Central memory CD4-positive, alpha-beta T cell (primary cell): Measurements from ENCODE around the gene RASL11A.
"Not testable (repeated sequence)": the region's sequence is repeated elsewhere in the genome, so short reads cannot be mapped to it uniquely, and the experiment has no call there.

ENCODE experiments used
- DNase-seq: peaks from one replicate; pipeline ENCODE4 v3.0.0; 2022
- total RNA-seq, 3 experiments: gene quantifications; one replicate each; lab custom pipeline; 2026; lab: John Stamatoyannopoulos, UW

Gene RASL11A, protein sequence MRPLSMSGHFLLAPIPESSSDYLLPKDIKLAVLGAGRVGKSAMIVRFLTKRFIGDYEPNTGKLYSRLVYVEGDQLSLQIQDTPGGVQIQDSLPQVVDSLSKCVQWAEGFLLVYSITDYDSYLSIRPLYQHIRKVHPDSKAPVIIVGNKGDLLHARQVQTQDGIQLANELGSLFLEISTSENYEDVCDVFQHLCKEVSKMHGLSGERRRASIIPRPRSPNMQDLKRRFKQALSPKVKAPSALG
- 0.65 to 5.2 (median 1.7) reads per million in 3 experiments for total RNA-seq

DNA sequence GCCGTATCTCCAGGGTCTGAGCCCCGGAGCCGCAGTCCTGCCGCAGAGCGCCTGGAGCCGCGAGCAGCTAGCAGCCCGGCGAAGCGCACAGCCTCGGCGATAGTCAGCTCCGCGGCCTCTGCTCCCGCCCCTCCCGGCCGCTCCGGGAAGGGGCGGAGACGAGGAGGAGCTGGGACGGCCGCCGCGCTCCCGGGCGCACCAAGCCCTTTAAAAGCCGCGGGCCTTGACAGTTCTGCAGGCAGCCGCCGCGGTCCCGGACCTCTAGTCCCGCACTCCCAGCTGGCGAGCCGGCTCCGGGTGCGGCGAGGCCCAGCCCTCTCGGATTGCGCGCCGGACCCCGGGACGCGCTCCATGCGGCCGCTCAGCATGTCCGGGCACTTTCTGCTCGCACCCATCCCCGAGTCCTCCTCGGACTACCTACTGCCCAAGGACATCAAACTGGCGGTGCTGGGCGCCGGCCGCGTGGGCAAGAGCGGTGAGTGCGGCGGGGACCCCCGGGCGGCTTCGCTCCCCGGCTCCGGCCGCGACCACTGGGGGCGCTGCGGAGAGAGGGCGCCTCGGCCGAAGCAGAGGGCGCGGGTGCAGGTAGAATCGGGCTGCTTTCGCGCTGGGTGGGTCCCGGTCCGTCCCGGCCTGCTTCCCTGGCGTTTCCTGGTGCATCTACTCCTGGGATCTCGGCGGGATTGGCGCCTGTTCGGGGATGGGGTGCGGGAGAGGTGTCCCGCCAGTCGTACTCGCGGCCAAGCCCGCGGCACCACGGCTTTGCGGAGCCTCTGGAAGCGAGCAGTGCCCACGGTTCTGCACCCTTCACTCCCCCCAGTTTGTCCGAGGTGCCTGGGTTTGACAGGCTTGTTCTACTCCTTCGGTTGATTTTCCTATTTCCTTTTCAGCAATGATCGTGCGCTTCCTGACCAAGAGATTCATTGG is at the start of gene RASL11A:
Gene RASL11A (plus strand): TSS at position 237 of the 927 bp plus-strand sequence. CDS start 115 bp downstream, at position 352.
- DNase-seq, result peak; percentile 61

DNA sequence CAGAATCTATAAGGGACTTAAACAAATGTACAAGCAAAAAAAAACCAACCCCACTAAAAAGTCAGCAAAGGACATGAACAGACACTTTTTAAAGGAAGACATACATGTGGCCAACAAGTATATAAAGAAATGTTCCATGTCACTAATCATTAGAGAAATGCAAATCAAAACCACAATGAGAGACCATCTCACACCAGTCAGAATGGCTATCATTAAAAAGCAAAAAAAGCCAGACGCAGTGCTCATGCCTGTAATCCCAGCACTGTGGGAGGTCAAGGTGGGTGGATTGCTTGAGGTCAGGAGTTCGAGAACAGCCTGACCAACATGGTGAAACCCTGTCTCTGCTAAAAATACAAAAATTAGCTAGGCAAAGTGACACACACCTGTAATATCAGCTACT is 48.5 kb upstream of the RASL11A start:
- DNase-seq, result not testable (repeated sequence)

DNA sequence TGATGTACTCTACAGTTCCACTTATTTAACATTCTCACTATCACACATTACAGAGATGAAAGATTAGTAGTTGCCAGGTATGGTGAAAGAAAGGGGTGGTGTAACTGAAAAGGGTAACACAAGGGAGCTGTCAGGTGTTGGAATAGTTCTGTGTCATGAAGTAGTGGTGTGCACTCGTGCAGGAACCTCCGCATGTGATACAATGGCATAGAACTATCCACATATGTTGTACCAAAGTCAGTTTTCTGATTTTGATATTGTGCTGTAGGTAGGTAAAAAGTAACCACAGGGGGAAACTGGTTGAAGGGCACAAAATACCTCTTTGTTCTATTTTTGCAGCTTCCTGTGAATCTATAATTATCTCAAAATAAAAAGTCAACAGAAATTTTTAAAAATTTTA is 43.6 kb upstream of the RASL11A start:
- DNase-seq, result no peak

DNA sequence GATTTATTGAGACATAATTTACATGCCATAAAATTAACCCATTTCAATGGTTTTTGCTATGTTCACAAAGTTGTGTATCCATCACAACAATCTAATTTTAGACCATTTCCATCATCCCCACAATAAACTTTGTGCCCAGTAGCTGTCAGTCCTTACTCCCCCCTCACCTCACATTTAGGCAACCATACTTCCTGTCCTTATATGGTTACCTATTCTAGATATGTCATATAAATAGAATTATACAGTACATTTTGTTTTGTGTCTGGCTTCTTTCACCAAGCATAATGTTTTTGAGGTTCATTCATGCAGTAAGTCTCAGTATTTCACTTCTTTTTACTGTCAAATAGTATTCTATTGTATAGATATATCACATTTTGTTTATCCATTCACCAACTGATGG is 42.5 kb upstream of the RASL11A start:
- DNase-seq, result no peak

DNA sequence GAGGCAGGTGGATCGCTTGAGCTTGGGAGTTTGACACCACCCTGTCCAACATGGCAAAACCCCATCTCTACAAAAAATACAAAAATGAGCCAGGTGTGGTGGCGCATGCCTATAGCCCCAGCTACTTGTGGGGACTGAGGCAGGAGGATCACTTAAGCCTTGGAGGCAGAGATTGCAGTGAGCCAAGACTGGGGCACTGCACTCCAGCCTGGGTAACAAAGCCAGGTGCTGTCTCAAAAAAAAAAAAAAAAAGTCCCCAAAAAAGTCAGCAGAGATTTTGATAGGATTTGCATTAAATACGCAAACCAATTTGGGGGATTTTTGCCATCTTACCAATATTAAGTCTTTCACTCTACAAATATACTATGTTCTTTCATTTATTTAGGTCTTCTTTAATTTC is 41.0 kb upstream of the RASL11A start:
- no peak for DNase-seq

DNA sequence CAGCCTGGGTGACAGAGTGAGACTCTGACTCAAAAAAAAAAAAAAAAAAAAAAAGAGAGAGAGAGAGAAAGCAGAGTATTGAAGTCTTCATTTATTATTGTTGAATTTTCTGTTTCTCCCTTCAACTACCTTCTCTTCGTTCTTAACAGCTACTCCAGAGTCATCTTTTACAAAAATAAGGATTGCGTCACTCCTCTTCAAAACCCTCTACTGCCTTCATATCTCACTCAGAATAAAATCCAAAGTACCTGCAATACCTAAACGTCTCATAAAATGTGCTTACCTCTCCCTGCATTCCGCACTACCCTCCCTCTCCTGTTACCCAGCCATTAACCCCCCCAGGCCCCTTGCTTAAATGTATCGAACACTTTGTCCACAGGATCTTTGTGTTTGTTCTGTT is 36.7 kb upstream of the RASL11A start:
- DNase-seq, result no peak

DNA sequence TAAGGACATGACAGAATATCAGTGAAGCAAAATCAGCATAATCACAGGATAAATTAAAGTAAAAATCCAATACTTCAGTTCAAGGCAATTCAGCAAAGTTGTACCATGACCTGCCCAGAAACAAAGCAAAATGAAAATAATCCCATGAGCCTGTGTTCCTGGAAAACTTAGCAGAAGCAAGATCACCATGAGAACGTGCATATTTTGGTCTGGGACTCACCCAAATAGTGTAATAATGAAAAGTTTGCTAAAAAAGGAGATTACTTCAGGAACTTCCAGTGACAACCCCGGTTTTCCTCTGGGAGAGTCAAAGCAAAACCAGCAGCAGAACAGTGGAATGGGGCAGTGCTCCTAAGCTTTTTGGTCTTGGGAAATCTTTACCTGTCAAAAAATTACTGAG is 34.2 kb upstream of the RASL11A start:
- DNase-seq, result no peak

DNA sequence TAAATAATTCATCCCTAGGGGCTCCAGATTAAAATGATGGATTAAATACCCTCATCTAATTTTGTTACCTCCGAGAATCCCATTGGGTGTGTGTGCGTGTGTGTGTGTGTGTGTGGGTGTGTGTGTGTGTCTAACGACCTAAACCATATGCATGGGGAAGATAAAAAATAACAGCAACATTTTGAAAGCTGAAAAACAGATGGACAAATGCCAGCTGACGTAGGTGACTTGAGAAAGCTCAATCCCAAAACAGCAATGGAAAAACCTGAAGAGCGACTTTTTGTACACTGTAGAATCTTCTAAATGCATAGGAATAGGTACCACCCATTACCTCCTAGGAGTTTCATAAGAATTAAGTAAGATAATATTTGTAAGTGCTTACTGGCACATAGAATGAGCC is 27.9 kb upstream of the RASL11A start:
- no peak for DNase-seq

DNA sequence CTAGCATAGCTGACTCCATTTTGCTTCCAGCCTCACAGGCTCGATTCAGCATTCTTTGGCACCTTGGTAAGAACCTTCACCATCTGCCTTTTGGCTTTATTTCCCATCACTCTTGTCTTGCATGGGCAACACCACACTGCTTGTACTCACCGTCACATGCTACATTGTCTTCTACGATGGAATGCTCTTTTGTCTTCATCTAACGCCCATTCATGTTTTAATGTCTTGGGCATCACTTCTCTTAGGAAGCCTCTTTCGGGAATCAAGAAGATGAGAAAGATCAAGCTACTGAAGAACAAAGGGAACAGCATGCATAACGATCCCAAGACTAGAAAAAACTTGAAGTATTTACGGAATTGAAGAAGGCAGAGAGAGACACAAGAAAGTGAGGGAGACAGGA is 25.0 kb upstream of the RASL11A start:
- no peak for DNase-seq

DNA sequence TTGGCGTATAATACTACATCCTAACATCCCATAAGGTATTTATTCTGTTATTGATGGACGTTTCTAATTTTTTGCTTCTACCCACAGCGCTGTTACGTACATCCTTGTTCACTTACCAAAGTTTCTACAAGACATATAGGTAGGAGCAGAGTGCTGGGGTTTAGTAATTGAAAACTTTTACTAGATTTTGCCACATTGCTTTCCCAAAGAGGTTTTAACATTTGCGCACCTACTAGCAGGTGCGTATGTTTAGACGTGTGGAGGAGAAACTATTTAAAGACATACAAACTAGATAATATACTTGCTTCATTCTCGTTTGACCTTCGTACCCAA is 19.8 kb upstream of the RASL11A start:
- no peak for DNase-seq

DNA sequence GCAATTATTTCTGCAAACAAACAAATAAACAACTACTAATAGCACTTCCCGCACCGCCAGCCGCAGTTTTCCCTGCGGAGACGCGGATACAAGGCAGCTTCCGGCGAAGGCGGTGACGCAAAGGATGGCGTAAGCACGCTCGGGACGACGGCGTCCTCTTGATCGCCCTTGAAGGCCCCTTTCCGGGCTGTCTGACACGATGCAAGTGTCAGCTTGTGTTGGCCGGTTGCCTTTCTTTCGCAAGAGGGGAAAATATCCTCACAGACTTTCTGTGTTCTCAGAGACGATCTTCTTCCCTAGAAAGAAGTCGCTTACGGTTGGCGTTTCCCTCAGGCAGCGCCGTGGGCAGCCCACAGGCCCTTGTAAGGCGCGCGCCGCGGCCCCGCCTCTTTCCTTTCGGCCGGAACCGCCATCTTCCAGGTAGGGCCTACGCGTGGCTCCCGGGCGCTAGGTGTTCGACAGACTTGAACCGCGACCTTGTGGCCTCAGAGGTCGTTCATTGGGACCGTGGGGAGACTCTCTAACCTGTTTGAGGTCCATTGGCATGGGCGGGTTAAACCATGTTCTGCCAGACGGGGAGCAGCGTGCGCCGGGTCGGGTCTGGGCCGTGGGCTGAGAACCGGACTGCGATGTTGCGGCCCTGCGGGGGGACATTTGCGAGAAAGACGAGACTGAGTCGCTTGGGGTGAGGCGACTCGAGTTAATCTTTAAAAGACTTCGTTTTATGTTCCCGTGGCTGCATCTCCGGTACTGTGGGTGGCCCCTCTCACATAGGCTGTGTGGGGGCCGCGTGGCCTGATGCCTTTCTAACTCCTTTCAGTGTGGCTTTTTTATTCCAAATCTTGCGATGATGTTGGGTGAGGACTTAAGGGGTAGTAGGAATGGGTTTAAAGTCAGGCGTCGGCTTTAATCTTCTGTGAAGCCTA is 19.2 kb upstream of the RASL11A start, which contains the start of gene RPL21:
Gene RPL21 (plus strand): TSS at position 393 of the 926 bp plus-strand sequence. CDS start 2,219 bp downstream, outside the sequence.
- peak; percentile 92 for DNase-seq

DNA sequence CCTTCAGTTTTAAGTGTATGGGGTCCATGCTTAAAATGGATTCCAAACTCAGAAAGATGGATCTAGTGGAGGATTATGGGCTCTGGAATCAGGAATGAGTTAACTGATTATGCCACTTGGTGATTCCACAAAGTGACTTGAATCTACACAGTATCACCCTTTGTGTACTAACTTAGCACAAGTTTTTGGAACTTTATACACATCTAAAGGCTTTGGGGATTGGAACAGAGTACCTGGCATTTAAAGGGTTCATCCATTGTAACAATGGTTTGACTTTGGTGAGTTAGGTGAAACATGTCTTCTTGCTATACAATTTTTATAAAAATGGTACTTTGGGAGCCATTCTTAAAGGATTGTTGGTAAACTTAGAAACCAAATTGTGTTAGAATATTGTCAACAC is 18.2 kb upstream of the RASL11A start:
- DNase-seq, result no peak

DNA sequence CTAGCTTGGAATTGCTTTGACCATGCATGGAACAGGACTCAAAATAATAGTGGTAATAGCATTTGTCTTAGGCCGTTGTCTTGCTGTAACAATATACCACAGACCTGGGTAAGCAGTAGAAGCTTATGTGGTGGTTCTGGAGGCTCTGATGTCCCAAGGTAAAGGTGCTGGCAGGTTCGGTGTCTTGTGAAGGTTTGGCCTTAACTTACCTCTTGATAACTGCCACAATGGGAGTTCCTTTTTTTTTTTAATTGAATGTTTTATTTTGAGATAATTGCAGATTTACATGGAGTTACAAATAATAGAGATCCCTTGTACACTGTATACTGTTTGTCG is 13.4 kb upstream of the RASL11A start:
- no peak for DNase-seq

DNA sequence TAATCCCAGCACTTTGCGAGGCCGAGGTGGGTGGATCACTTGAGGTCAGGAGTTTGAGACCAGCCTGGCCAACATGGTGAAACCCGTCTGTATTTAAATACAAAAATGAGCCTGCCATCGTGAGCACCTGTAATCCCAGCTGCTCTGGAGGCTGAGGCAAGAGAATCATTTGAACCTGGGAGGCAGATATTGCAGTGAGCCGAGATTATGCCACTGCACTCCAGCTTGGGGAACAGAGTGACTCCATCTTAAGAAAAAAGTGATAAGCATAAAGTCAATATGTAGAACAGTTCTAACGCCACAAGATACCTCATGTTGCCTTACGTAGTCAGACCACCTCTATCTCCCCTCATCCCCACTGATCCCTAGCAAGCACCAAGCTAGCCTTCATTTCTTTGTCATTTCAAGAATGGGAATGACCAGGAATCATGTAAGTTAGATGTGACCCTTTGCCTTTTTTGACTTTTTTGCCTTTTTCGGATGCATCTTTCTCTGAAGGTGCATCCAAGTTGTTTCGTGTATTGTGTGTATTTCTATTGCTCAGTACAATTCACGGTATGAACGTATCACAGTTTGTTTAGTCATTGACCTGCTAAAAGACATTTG is 12.9 kb upstream of the RASL11A start:
- no peak for DNase-seq

DNA sequence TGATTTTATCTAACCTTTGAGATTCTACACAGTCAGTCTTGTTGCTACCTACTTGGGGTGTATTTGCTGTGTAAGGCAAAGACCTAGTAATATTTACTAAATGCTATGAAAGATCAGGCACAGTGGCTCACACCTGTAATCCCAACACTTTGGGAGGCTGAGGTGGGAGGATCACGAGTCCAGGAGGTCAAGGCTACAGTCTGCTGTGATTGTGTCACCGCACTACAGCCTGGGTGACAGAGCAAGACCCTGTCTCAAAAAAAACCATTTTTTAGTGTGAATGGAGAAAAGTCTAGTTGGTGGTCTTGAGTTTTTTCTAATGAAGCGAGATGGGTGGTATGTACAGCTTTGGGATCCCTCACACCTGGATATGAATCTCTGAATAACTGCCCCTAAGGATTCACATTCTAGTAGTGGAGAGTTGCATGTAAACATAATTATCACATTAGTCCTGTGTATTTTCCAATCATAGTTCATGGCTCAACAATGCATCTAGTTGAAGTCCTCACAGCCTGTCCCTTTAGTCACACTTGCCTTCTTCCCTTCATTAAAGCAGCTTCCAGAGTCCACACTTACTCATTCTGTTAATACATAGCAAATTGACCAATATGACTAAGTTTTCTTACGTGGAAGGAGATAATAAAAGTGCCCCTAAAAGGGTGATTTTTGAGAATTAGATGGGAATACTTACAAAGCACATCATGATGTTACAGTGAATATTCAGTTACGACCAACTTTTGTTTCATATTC is 11.8 kb upstream of the RASL11A start:
- DNase-seq, result no peak

DNA sequence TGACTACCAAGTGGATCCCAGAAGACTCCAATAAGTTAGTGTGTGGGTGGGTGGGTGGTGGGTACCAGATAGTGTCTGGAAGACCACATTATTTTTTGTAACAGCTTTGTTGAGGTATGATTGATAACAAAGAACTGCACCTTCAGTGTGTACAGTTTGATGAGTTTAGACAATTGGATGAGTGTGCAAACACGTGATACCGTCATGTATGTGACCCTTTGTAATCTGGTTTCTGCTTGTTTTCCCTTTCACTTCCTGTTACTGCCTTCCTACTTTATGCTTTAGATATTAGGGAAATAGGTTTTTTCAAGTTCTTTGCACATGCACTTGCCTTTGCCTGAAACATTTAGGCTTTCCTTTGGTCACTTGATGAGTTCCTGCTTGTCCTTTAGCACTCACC is 10.8 kb upstream of the RASL11A start:
- DNase-seq, result no peak

DNA sequence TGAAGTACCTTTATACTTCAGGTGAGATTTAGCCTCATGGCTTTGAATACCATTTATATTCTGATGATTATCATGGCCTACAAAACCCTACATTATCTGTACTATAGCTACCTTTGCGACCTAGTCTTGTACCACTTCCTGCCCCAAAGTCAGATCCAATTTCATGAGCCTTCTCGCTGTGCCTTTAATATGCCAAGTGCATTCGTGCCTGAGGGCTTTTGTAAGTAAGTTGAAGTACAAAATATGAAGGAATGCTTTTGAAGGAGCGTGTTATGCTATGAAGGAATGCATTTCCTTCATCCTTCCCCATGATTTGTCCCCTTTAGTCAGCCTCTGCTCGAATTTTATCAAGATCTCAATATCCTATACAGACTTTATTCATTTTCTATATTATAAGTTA is 9.2 kb upstream of the RASL11A start:
- no peak for DNase-seq

DNA sequence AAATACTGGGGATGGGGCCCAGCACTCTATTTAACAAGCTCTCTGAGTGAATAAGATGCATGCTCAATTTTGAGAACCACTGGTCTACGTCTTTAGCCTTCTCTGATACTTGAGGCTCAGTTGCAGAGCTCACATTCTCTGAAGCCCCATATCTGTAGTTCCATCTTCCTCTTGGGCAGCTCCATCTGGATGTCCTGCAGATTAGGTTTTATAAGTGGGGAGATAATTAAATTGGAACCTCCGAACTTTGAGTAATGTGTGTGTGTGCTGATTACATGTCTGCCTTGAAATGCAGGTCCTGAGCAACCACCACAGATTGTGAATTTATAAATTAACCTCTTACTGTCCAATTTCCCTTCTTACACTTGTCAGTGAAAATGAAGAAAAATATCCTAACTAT is 7.2 kb upstream of the RASL11A start:
- no peak for DNase-seq

DNA sequence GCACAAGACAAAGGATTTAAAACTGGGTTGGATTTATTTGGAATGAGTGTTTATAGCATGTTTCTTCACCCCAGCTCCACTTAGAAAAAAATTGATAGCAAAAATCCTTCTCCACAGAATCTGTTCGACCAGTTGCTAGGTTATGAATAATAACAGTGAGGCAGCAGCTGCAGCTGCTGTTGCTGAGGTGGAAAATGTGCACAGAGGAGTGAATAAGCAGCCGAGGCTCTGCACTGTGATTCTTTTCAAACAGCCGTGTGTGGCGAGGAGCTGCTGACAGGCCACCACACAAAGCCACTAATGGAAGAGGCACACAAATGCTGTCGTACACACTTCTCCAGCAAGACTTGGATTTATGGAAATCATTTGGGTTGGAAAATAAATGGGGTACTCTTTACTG is 6.4 kb upstream of the RASL11A start:
- no peak for DNase-seq

DNA sequence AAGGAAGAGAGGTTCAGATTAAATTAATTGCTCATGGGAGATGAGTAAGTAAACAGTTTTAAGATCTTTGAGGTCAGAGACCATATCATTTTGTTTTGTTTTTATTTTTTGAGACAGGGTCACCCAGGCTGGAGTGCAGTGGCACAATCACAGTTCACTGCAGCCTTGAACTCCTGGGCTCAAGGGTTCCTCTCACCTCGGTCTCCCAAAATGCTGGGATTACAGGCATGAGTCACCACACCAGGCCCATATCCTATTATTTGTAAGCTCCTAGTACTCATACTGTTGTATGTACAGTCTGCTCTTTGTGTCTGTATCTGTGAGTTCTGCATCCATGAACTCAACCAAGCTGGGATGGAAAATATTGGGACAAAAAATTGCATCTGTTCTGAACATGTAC is 6.0 kb upstream of the RASL11A start:
- no peak for DNase-seq

DNA sequence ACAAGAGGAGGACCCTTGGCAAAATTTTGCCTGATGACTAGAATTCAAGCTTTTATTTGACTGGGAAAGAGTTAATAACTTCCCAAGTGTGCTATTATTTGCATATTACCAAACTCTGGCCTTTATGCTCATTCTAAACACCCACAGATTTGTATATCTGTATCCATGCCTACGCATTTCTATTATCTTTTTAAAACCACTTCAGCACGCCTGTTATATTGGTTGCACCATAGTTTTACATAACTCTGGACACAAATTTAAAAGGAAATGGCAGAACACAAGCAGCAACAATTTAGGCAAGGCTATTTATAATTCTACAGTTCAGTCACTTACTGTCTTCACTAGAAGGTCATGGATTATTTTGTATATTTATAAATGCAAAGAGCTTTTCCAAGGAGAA is 3.7 kb upstream of the RASL11A start:
- no peak for DNase-seq

DNA sequence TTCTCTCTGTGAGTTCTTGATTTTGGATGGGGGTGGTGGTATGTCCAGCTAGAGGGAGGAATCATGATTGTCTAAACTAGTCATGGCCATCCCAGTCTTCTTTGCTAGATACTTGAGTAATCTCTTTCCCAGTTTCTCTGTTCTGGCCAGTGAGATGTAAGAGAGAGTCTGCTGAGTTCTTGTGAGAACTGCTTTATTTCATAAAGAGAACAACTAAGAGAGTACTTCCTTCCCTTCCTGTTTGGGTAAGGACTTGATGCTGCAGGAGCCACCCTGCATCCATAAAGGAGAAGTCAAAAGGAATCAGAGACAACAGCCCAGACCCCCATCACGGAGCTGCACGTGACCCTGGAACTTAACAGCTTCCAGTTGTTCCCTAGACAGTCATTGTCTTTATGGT is 3.0 kb upstream of the RASL11A start:
- DNase-seq, result no peak
